Thyroid gland (tissue), 4 donors: ENCODE results near the gene WWC1. TPM values are rescaled to one million over a fixed set of nuclear protein-coding genes. Genes with fewer than 3 reads are reported as not detected.

ENCODE experiments used
- DNase-seq, 2 donors: peaks; one replicate each; pipeline ENCODE4 v3.0.0-alpha.2; 2019
- H3K27ac ChIP-seq, 3 donors: fragments of 200-600 bp; sonication (generic); 1 replicate in 2 of 3; 2 replicates in 1 of 3; pipeline ENCODE4 v1.5.1; 2016 to 2019; ENCODE audit warnings: mild to moderate bottlenecking in 1 of 3, moderate library complexity in 1 of 3
- H3K27me3 ChIP-seq: fragments of 200-600 bp; sonication (generic); one replicate; pipeline ENCODE4 v1.5.1; 2019
- H3K36me3 ChIP-seq, 2 donors: fragments of 200-600 bp; sonication (generic); one replicate each; pipeline ENCODE4 v1.5.1; 2016 to 2019
- H3K4me1 ChIP-seq, 2 donors: fragments of 200-600 bp; sonication (generic); one replicate each; pipeline ENCODE4 v1.5.1; 2017 to 2019
- H3K4me3 ChIP-seq, 3 donors: fragments of 200-600 bp; sonication (generic); replicated peaks in 1 of 3; 1 replicate in 2 of 3; 2 replicates in 1 of 3; pipeline ENCODE4 v1.5.1; 2016; ENCODE audit warnings: mild to moderate bottlenecking in 1 of 3
- H3K9me3 ChIP-seq: fragments of 200-600 bp; sonication (generic); one replicate; pipeline ENCODE4 v1.5.1; 2017
- POLR2A ChIP-seq, 2 donors: fragments of 450-650 bp; IDR thresholded peaks; one replicate each; pipeline ENCODE4 v1.6.1; 2017; ENCODE audit warnings: antibody characterized with exemption in 2 of 2, mild to moderate bottlenecking in 2 of 2, moderate library complexity in 1 of 2
- WGBS, 2 donors: methylation state at CpG; one replicate each; pipeline ENCODE4 v1.1.5; 2017; 5-methylcytosine and 5-hydroxymethylcytosine counted together
- intact Hi-C: fragments of 100-400 bp; cut with DNase I; formaldehyde crosslinking; loops from one replicate; pipeline ENCODE4 v1.15.1; 2023
- total RNA-seq, 4 donors: library from RNA; depleted of rRNA; stranded (reverse); fragments of >200 nt; gene quantifications; one replicate each; pipeline ENCODE4 v1.2.3, GENCODE V29; 2016
- TF ChIP-seq, protein P1 (sequence below), 6 experiments: fragments of 200-600 bp in 3 of 6; fragments of 450-650 bp in 3 of 6; sonication (generic) in 3 of 6; IDR thresholded peaks; one replicate each; pipeline ENCODE4 v1.5.1; 2016 to 2019; ENCODE audit warnings: antibody characterized with exemption in 6 of 6, mild to moderate bottlenecking in 2 of 6, inconsistent platforms in 1 of 6, moderate library complexity in 1 of 6

WWC1 gene
- total RNA-seq, 4 donors from 2014 or later, result 38.7 to 80.1 (median 54.0) TPM

DNA sequence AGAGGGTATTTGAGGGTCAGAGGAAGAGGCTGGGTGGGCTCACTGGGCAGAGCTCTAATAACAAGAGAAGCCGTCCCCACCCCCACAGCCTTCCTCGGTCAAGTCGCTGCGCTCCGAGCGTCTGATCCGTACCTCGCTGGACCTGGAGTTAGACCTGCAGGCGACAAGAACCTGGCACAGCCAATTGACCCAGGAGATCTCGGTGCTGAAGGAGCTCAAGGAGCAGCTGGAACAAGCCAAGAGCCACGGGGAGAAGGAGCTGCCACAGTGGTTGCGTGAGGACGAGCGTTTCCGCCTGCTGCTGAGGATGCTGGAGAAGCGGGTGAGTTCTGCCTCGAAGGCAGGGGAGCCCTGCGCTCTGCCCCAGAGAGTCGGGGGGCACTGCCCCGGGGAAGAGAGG, 173.2 kb downstream of the WWC1 start:
- H3K27ac ChIP-seq, result no peak overlapping the region
- 93 to 95% methylated on average over 20 of the region's 20 CpGs for WGBS, 2 donors
- no peak overlapping the region for H3K4me3 ChIP-seq
- intact Hi-C loops, result no loop called here
- no peaks in the 10 kb centered on the region for H3K4me1 ChIP-seq
- TF ChIP-seq POLR2A (IDR thresholded peaks at IDR 0.05), result no peak
- H3K36me3 ChIP-seq, result peaks cover 9 to 24% of the 10 kb centered on the region in 2 donors
- DNase-seq, result no peak
- no peaks in the 10 kb centered on the region for H3K27me3 ChIP-seq
- no peaks in the 10 kb centered on the region for H3K9me3 ChIP-seq

DNA sequence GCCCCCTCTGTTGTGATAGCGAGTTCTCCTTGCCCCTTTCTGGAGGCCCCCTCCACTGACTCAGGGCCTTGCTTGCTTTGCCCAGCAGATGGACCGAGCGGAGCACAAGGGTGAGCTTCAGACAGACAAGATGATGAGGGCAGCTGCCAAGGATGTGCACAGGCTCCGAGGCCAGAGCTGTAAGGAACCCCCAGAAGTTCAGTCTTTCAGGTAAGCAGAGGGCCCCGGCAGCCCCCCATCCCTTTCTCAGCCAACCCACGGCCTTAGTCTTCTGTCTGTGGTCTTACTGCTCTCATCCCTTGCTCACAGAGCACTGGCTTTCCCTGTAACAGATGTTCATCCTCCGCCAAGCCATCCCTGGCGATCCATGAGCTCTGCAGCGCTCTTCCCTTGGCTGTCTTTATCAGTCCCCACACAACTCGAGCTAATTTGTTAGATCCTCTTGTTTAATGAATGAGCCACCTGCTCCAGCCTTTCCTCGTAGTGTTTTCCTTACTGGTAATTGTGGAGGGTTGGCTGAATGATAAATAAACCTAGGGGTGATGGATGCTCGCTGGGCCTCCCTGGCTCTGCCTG, 176.4 kb downstream of the WWC1 start:
- no peaks in the 10 kb centered on the region for H3K9me3 ChIP-seq
- DNase-seq, result no peak
- TF ChIP-seq, protein P1, sequence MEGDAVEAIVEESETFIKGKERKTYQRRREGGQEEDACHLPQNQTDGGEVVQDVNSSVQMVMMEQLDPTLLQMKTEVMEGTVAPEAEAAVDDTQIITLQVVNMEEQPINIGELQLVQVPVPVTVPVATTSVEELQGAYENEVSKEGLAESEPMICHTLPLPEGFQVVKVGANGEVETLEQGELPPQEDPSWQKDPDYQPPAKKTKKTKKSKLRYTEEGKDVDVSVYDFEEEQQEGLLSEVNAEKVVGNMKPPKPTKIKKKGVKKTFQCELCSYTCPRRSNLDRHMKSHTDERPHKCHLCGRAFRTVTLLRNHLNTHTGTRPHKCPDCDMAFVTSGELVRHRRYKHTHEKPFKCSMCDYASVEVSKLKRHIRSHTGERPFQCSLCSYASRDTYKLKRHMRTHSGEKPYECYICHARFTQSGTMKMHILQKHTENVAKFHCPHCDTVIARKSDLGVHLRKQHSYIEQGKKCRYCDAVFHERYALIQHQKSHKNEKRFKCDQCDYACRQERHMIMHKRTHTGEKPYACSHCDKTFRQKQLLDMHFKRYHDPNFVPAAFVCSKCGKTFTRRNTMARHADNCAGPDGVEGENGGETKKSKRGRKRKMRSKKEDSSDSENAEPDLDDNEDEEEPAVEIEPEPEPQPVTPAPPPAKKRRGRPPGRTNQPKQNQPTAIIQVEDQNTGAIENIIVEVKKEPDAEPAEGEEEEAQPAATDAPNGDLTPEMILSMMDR (IDR thresholded peaks at IDR 0.05), result no peak
- TF ChIP-seq POLR2A (IDR thresholded peaks at IDR 0.05), result no peak
- no peaks in the 10 kb centered on the region for H3K27me3 ChIP-seq
- H3K4me3 ChIP-seq, result no peak overlapping the region
- WGBS, 2 donors, result 83 to 87% methylated on average over 12 of the region's 12 CpGs
- peaks cover 10 to 12% of the 10 kb centered on the region in 2 donors for H3K36me3 ChIP-seq
- intact Hi-C loops, result no loop called here
- no peaks in the 10 kb centered on the region for H3K4me1 ChIP-seq
- H3K27ac ChIP-seq, result no peak overlapping the region

DNA sequence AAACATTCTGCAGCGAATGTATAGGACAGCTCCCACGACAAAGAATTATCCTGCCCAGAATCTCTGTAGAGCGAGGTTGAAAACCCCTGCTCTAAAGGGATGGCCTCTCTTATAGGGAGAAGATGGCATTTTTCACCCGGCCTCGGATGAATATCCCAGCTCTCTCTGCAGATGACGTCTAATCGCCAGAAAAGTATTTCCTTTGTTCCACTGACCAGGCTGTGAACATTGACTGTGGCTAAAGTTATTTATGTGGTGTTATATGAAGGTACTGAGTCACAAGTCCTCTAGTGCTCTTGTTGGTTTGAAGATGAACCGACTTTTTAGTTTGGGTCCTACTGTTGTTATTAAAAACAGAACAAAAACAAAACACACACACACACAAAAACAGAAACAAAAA, 177.4 kb downstream of the WWC1 start:
- 85 to 86% methylated on average over 8 of the region's 8 CpGs for WGBS, 2 donors
- intact Hi-C loops, result no loop called here
- TF ChIP-seq, protein P1 (IDR thresholded peaks at IDR 0.05), result no peak
- TF ChIP-seq POLR2A (IDR thresholded peaks at IDR 0.05), result no peak
- no peak for DNase-seq
- Histone ChIP-seq H3K27ac (no peak overlapping the region), H3K4me3 (no peak overlapping the region), H3K27me3 (no peaks in the 10 kb centered on the region), H3K4me1 (no peaks in the 10 kb centered on the region), H3K9me3 (no peaks in the 10 kb centered on the region), H3K36me3 (peaks cover 10 to 12% of the 10 kb centered on the region in 2 donors)

DNA sequence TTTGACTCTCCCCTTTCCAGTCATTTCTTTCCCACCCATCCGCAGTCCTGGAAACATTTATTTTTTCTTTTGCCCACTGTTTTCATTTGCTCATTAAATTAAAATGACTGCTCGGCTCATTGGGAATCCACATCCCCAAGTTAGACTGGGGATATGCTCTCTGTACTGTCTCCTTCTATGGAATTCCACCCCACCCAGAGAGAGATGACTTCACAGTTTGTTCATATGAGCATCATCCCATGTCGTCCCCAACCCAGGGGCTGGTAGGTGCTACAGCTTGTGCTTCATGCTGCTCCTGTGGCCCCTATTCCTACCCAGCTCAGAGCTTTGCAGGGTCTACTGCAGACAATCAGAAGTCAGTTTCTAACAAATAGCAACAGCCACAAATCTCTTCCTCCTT, 178.4 kb downstream of the WWC1 start:
- no peak for TF ChIP-seq POLR2A (IDR thresholded peaks at IDR 0.05)
- TF ChIP-seq, protein P1 (IDR thresholded peaks at IDR 0.05), result no peak
- Histone ChIP-seq H3K9me3 (no peaks in the 10 kb centered on the region), H3K4me1 (no peaks in the 10 kb centered on the region), H3K27me3 (no peaks in the 10 kb centered on the region), H3K36me3 (peaks cover 10 to 12% of the 10 kb centered on the region in 2 donors), H3K27ac (no peak overlapping the region), H3K4me3 (no peak overlapping the region)
- DNase-seq, result no peak
- intact Hi-C loops, result no loop called here
- WGBS, 2 donors, result 88 to 89% methylated on average over 3 of the region's 3 CpGs

DNA sequence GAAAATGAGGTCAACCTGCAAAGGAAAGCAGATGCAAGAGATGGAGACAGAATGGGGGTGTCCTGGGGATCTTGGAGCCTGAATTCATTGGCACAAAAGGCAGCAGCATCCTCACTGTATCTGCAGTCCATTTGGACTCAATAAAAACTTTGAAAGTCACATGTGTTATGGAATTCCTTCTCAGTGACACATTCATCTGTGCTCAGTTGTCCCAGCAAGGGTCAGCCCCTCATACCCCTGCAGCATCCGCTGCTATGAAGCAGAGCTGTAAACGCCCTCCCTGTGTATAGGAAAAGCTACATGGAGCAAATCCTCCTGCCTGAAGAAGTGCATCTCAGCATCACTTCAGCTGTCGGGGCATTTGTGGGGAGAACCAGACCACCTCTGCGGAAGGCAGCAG, 180.3 kb downstream of the WWC1 start:
- Histone ChIP-seq H3K9me3 (no peaks in the 10 kb centered on the region), H3K4me1 (no peaks in the 10 kb centered on the region), H3K36me3 (peaks cover 10 to 12% of the 10 kb centered on the region in 2 donors), H3K27ac (no peak overlapping the region), H3K27me3 (no peaks in the 10 kb centered on the region), H3K4me3 (no peak overlapping the region)
- DNase-seq, result no peak
- no peak for TF ChIP-seq POLR2A (IDR thresholded peaks at IDR 0.05)
- TF ChIP-seq, protein P1 (IDR thresholded peaks at IDR 0.05), result no peak
- intact Hi-C loops, result no loop called here
- WGBS, 2 donors, result 92 to 96% methylated on average over 4 of the region's 4 CpGs
